ENCODE data around the gene ALPI.
A peak's percentile ranks its signal among the peaks of the same experiment; 100 is the strongest.
"Not testable (repeated sequence)": the region's sequence is repeated elsewhere in the genome, so short reads cannot be mapped to it uniquely, and the experiment has no call there.

The ALPI gene

GRCh38 chr2:232443669-232444408 is 12.1 kb upstream of the ALPI start:
- not testable (repeated sequence) for DNase-seq

DNA sequence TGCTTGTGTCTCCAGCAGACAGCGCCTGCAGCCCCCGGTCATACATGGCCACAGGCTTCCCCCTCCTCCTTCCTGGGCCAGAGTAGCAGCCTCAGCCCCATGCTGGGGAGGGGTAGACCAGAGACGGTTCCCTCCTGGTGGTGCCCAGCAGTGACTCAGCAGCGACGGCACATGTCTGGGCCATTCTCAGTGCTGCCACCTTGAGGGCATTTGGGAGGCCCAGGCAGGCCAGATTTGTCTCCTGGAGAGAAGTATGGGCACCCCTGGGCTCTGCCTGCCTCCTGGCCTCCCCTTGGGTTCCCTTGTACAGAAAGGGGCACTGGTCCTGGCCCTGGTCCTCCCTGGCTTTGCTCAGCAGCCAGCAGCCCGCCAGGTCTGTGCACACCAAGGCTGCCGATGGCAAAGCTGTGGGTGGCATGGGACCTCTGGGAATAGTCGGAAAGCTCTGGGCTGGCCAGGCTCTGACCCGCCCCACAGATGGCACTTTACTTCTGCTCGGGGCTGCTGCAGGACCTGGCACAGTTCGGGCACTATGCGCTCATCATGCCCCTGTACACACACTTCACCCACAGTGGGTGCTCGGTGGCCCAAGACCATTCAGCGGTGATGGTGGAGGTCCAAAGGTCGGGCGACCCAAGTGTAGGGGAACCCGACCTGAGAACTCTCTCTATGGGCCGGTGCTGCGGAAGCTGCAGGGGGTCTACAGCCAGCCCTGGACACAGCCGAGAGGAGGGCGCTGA is 11.4 kb upstream of the ALPI start:
- peak; percentile 62 to 69 for DNase-seq

GRCh38 chr2:232445149-232445885 is 10.6 kb upstream of the ALPI start:
- not testable (repeated sequence) for DNase-seq

DNA sequence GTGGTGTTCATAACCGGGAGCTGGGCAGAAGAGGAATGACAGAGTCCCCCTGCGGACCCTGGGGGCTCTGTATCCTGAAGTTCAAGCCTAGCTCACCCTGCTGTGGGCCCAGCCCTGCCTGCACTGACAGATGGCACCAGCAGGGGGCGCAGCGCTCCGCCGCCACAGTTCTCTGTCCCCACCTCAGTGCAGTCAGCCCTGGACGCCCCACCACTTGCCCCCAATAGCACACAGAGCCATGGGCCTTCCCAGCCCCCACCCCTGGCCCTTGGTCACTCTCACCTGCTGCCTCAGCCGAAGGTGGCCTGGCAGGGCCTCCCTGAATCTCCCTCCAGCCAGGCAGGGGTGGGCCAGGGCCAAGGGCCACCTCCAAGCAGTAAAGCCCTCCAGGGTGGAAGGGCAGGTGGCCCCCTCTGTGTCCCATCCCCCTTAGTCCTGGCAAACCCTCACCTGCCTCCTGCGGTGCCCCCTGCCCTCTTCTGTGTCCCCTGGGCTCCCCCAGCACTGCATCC is 9.6 kb upstream of the ALPI start:
- not testable (repeated sequence) for DNase-seq

GRCh38 chr2:232447091-232447620 is 8.8 kb upstream of the ALPI start:
- DNase-seq, result no peak

GRCh38 chr2:232447638-232448303 is 8.2 kb upstream of the ALPI start:
- DNase-seq, result no peak

DNA sequence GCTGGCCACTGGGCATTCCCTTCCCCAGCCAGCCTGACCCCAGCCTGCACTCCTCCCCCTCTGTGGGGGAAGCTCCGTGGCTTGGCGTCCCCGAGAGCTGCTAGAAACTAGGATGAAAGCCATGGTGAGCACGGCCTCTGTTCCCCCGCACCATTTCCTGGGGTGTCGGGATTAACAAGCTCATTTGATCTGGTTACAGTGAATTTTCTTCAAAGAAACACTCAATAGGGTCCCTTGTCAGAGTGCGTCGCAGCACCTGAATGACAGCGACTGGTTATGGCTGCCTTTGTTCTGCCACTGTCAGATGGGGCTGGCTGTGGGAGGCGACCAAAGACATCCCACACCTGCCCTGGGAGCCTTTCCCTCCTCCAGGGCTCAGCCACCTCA is 7.7 kb upstream of the ALPI start:
- DNase-seq, result no peak

DNA sequence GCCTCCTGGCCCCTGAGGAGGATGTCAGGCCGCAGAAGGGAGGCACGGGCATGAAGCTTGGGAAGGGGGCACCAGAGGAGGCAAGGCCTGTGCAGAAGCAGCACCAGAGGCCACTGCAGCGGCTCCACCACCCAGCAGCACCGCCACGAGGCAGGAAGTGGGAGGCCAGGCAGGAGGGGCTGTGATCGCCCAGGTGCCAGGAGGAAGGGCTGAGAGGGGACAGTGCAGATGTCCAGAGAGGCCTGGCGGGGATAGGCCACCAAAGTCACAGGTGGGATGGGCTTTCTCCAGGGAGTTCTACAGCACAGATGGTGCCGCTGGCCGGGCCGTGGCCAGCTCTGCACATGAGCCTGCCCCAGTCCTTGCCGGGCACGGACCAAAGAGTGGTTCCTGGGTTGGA is 6.0 kb upstream of the ALPI start:
- DNase-seq, result no peak

GRCh38 chr2:232451645-232452044 is 4.3 kb upstream of the ALPI start:
- not testable (repeated sequence) for DNase-seq

DNA sequence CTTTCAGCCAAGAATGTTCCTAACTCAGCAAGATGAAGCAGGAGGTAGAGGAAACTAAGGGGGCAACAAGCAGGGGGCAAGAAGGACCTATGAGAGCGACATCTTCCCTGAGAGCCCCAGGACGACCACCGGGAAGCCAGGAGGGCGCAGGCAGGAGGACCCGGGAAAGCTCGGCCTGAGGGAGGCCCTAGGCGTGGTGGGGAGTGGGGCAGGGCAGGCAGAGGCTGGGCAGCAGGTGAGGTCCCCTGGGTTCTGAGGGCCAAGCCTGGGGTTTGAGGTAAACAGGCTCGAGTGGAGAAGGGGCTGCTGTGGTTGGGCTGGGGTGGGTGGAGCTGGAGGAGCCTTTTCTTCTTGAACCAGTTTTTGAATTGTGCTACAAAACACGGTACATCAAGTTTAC is 1.3 kb upstream of the ALPI start:
- no peak for DNase-seq

GRCh38 chr2:232456296-232457120 is 555 bp downstream of the ALPI start:
- no peak for DNase-seq

GRCh38 chr2:232457121-232458011 is 1.4 kb downstream of the ALPI start:
- DNase-seq, result no peak

- DNase-seq, result no peak
Measured at GRCh38 chr2:232458051-232458660, 2.2 kb downstream of the ALPI start.

GRCh38 chr2:232458661-232459418 is 2.9 kb downstream of the ALPI start:
- no peak for DNase-seq

DNA sequence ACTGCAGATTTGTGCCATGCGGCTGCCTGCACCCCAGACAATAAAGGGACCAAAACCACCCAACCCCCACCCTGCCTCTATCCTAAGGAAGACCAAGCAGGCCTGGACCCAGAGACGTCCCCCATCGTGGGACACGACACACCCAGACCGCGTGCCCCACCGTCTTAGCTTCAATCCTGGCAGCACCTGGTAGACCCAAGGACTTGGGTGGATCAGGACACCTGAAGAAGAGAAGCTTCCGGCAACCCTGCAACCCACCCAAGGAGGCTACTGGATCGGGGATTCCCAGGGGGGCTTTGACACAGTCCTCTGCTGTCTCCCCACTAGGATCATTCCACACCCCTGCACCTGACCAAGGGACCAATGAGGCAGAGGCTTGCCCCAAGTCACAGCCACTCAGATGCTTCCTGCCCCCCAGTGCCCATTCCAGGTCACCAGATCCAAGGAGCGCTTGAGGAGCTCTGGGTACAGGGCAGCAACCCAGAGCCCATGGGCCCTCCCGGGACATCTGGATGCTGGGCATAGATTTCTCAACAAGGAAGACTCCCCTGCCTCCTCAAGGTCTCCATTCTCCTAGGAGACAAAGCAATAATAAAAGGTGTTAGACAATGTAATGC is 3.6 kb downstream of the ALPI start:
- no peak for DNase-seq

- no peak for DNase-seq
Measured at GRCh38 chr2:232460171-232460570, 4.2 kb downstream of the ALPI start.

GRCh38 chr2:232463701-232464543 is 8.0 kb downstream of the ALPI start:
- DNase-seq, result no peak

DNA sequence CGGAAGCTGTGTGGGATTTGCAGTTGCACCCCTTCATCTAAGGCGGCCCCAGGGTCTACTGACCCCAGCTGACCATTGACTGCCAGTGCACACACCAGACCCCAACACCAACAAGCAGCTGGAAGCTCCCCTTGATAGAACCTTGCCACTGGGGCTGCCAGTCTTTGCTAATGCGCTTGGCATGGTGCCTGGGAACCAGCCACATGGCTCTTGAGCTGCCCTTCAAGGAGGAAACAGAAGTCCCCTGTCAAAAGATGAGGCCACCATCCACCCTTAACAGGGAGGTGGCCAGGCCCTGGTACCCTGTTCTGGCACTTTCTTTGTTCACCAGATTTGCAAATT is 8.6 kb downstream of the ALPI start:
- no peak for DNase-seq

Measured in activated CD4-positive, alpha-beta T cell treated with anti-CD3 and anti-CD28 coated beads for 4 hours (primary cell).